ENCODE measurements around the gene SPCS2. TPM values are rescaled to one million over a fixed set of nuclear protein-coding genes. Genes with fewer than 3 reads are reported as not detected.
"Not testable (repeated sequence)": the region's sequence is repeated elsewhere in the genome, so short reads cannot be mapped to it uniquely, and the experiment has no call there.

The SPCS2 gene
- total RNA-seq, 1 donor from 2014 or later: 14.7 TPM

DNA sequence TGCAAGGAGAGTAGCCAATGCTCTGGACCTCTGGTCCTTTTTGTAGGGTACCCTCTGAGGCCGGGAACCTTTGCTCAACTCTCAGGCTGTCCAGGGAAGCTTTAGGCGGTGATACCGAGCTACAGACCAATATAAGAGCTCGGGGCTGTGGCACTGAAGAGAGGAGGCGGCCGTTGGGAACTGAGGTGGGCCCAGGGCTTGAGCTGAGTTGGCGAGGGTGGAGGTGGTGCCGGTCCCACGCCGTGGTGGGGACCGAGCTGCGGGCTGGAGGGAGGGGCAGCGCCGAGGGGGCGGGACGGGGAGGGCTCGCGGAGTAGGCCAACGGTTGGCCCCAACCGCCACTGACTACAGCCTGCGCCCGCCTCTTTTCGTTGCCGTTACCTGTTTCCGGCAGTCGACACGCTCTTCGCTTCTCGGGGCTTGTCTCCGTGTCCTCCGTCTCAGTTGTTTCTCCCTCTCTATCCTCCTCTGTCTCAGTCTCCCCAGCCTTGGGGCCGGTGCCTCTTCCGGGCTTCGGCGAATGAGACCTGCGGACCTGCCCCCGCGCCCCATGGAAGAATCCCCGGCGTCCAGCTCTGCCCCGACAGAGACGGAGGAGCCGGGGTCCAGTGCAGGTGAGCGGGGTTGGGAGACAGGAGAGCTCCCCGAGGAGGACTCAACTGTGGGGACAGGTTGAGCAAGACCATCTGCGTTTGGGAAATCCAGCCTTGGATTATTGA lies 39.6 kb downstream of the SPCS2 start, which contains the start of gene NEU3:
NEU3 (plus strand) TSS at position 393 of the 719 bp plus-strand sequence; CDS start at position 521, 128 bp downstream.
- H3K36me3 ChIP-seq (ENCODE audit: control insufficient read depth, insufficient read depth, low read length): no peaks in the 10 kb centered on the region
- TF ChIP-seq, protein P1, sequence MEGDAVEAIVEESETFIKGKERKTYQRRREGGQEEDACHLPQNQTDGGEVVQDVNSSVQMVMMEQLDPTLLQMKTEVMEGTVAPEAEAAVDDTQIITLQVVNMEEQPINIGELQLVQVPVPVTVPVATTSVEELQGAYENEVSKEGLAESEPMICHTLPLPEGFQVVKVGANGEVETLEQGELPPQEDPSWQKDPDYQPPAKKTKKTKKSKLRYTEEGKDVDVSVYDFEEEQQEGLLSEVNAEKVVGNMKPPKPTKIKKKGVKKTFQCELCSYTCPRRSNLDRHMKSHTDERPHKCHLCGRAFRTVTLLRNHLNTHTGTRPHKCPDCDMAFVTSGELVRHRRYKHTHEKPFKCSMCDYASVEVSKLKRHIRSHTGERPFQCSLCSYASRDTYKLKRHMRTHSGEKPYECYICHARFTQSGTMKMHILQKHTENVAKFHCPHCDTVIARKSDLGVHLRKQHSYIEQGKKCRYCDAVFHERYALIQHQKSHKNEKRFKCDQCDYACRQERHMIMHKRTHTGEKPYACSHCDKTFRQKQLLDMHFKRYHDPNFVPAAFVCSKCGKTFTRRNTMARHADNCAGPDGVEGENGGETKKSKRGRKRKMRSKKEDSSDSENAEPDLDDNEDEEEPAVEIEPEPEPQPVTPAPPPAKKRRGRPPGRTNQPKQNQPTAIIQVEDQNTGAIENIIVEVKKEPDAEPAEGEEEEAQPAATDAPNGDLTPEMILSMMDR (IDR thresholded peaks at IDR 0.05; ENCODE audit: insufficient read depth, low read length, severe bottlenecking): no peak
- DNase-seq (ENCODE audit: low read depth) (peak; percentile 71), FAIRE-seq (no peak)
- H3K4me3 ChIP-seq (ENCODE audit: low read depth, low read length): peak within 1 kb of the TSS; percentile 48
- H3K27me3 ChIP-seq (ENCODE audit: control insufficient read depth, insufficient read depth, low read length): no peaks in the 10 kb centered on the region

DNA sequence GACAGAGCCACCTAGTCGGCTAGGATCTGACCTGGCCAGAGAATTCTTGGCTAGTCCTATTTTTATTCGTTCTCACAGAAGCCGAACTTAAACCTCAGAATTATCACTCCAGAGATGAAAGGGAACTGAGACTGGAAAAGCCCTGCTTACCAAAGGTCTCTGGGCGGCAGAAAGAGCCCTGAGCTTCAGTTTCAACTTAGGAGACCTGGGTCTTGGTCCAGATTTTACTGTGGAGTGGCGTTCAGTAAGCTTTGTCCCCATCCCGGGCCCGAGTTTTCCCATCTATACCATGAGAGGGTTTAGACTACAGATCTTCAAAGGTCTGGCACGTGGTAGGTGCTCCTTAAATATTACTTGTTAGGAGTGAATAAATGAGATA lies 40.2 kb downstream of the SPCS2 start:
- Histone ChIP-seq H3K4me3 (ENCODE audit: low read depth, low read length) (peak overlapping the region; percentile 48), H3K27me3 (ENCODE audit: control insufficient read depth, insufficient read depth, low read length) (no peaks in the 10 kb centered on the region), H3K36me3 (ENCODE audit: control insufficient read depth, insufficient read depth, low read length) (no peaks in the 10 kb centered on the region)
- DNase-seq (ENCODE audit: low read depth): no peak
- TF ChIP-seq, protein P1 (IDR thresholded peaks at IDR 0.05; ENCODE audit: insufficient read depth, low read length, severe bottlenecking): no peak
- no peak for FAIRE-seq

DNA sequence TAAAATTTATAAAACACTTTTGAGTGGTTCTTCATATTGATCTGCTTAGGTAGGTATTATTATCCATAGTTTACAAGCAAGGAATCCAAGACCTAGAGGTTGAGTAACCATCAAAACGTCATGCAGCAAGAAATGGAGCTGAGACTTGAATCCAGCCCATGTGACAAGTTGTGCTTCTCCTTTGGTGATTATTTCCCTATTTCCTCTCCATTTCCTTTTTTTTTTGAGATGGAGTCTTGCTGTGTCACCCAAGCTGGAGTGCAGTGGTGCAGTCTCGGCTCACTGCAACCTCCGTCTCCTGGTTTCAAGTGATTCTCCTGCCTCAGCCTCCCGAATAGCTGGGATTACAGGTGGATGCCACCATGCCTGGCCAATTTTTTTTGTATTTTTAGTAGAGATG lies 41.1 kb downstream of the SPCS2 start:
- not testable (repeated sequence) for FAIRE-seq; DNase-seq (ENCODE audit: low read depth); H3K27me3 ChIP-seq (ENCODE audit: control insufficient read depth, insufficient read depth, low read length); H3K4me3 ChIP-seq (ENCODE audit: low read depth, low read length); H3K36me3 ChIP-seq (ENCODE audit: control insufficient read depth, insufficient read depth, low read length)

DNA sequence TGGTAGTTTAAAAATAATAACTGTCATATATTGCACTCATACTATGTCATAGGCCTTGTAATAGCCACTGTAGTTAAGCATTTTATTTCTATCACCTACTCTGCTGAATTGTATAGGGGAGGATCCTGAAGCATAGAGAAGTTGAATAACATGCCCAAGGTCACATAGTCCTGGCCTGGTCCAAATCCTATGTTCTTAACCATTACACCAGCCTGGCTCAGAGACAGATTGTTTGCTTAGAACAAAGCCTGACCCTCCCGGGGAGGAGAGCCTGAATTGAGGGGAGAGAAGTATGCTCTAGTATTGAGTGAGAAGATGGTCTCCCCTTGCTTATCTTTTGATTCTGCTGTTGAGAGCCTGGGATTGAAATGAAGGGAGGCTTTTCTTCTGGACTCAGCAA lies 41.9 kb downstream of the SPCS2 start:
- Histone ChIP-seq H3K27me3 (ENCODE audit: control insufficient read depth, insufficient read depth, low read length) (no peaks in the 10 kb centered on the region), H3K36me3 (ENCODE audit: control insufficient read depth, insufficient read depth, low read length) (peaks cover 3% of the 10 kb centered on the region), H3K4me3 (ENCODE audit: low read depth, low read length) (no peak overlapping the region)
- no peak for DNase-seq (ENCODE audit: low read depth)
- TF ChIP-seq, protein P1 (IDR thresholded peaks at IDR 0.05; ENCODE audit: insufficient read depth, low read length, severe bottlenecking): no peak
- FAIRE-seq: no peak

DNA sequence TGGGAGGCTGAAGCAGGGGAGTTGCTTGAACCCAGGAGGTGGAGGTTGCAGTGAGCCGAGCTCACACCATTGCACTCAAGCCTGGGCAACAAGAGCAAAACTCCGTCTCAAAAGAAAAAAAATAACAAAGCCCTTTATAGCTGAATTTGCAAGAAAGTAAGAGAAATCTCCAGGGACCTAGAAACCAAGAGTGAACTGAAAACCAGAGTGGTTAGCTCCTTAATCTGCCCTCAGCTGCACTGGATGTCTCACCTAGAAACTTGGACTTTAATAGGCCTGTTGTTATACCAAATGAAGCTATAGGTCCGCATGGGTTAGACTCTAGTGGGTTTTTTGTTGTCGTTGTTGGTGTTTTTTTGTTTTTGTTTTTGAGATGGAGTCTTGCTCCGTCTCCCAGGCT lies 43.8 kb downstream of the SPCS2 start:
- peaks cover 3% of the 10 kb centered on the region for H3K36me3 ChIP-seq (ENCODE audit: control insufficient read depth, insufficient read depth, low read length)
- no peak overlapping the region for H3K4me3 ChIP-seq (ENCODE audit: low read depth, low read length)
- DNase-seq (ENCODE audit: low read depth) (no peak), FAIRE-seq (no peak)
- no peaks in the 10 kb centered on the region for H3K27me3 ChIP-seq (ENCODE audit: control insufficient read depth, insufficient read depth, low read length)
- TF ChIP-seq, protein P1 (IDR thresholded peaks at IDR 0.05; ENCODE audit: insufficient read depth, low read length, severe bottlenecking): no peak

DNA sequence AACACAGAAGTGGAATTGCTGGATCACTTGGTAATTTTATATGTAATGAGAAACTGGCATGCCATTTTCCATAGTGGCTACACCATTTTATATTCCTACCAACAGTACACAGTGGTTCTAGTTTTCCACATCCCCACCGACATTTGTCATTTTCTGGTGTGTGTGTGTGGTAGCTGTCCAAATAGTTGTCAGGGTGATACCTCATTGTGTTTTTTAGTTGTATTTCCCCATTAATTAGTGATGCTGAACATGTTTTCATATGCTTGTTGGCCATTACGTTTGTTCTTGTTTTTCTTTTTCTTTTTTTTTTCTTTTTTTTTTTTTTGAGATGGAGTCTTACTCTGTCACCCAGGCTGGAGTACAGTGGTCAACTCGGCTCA lies 51.9 kb downstream of the SPCS2 start:
- TF ChIP-seq, protein P1 (IDR thresholded peaks at IDR 0.05; ENCODE audit: insufficient read depth, low read length, severe bottlenecking): no peak

More for the DNA sequence above, 51.9 kb downstream of the SPCS2 start:
- no peak for FAIRE-seq
- DNase-seq (ENCODE audit: low read depth): no peak
- no peaks in the 10 kb centered on the region for H3K27me3 ChIP-seq (ENCODE audit: control insufficient read depth, insufficient read depth, low read length)
- H3K4me3 ChIP-seq (ENCODE audit: low read depth, low read length): no peak overlapping the region
- peaks cover 5% of the 10 kb centered on the region for H3K36me3 ChIP-seq (ENCODE audit: control insufficient read depth, insufficient read depth, low read length)

Measured in bronchial epithelial cell (primary cell).